K562 (cell line): ENCODE results near the gene PDZD2.

Experiments
- JUND ChIP-seq, 2 experiments: IDR thresholded peaks; 2 replicates in 1 of 2; 3 replicates in 1 of 2; pipeline ENCODE4 v1.6.1; 2011; ENCODE audit warnings: borderline replicate concordance in 2 of 2, low read depth in 2 of 2, low read length in 2 of 2, improper control_type of control experiment in 1 of 2, missing biosample characterization in 1 of 2, missing genetic modification characterization in 1 of 2, missing genetic modification reagents in 1 of 2
- TF ChIP-seq, protein P1 (sequence below): fragments of 250-450 bp; sonication (Bioruptor Pico); IDR thresholded peaks from 2 replicates; pipeline ENCODE4 v1.5.1; 2021; ENCODE audit warnings: mild to moderate bottlenecking

DNA sequence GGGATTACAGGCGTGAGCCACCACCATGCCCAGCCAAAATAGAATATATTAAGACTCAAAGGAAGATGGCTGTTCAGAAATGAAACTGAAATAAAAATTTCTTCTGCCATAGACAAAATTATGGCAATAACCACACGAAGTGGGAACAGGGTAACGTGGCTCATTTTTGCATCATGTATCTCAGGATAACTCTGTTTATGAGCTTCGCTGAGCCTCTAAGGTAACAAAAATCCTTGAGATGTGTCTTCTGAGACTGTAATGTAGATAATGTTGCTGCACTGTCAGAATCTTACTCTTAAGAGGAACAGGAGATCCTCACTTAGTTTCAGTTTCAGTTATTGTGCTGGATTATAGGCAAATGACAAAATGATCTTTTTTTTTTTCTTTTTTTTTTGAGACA lies 381.3 kb downstream of the PDZD2 start:
- TF ChIP-seq, protein P1, sequence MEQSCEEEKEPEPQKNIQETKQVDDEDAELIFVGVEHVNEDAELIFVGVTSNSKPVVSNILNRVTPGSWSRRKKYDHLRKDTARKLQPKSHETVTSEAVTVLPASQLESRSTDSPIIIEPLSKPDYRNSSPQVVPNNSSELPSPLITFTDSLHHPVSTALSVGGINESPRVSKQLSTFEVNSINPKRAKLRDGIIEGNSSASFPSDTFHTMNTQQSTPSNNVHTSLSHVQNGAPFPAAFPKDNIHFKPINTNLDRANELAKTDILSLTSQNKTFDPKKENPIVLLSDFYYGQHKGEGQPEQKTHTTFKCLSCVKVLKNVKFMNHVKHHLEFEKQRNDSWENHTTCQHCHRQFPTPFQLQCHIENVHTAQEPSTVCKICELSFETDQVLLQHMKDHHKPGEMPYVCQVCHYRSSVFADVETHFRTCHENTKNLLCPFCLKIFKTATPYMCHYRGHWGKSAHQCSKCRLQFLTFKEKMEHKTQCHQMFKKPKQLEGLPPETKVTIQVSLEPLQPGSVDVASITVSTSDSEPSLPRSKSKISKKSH (CRISPR knock-in tag) = no peak
- TF ChIP-seq JUND (IDR thresholded peaks at IDR 0.05; ENCODE audit: borderline replicate concordance, low read depth, low read length) (no peak), JUND (tag; IDR thresholded peaks at IDR 0.05; ENCODE audit: borderline replicate concordance, low read depth, low read length) (no peak)
